CD1c-positive myeloid dendritic cell (primary cell): ENCODE data around the gene CCDC78.

ENCODE experiments used
- DNase-seq: peaks from one replicate; pipeline ENCODE4 v3.0.0-alpha.2; 2016; ENCODE audit errors: extremely low spot score

CCDC78 gene

GRCh38 chr16:739560-740458 lies 13.6 kb upstream of the CCDC78 start:
- DNase-seq: no peak

GRCh38 chr16:736936-737481 lies 10.8 kb upstream of the CCDC78 start:
- no peak for DNase-seq

GRCh38 chr16:735982-736453 lies 9.8 kb upstream of the CCDC78 start:
- DNase-seq: no peak

GRCh38 chr16:734981-735881 lies 9.0 kb upstream of the CCDC78 start:
- DNase-seq: no peak

GRCh38 chr16:734208-734980 lies 8.2 kb upstream of the CCDC78 start:
- no peak for DNase-seq

- DNase-seq: no peak
Measured at GRCh38 chr16:733382-734207, 7.4 kb upstream of the CCDC78 start.

GRCh38 chr16:732936-733335 lies 6.7 kb upstream of the CCDC78 start:
- no peak for DNase-seq

- DNase-seq: no peak
Measured at GRCh38 chr16:732332-732731, 6.1 kb upstream of the CCDC78 start.

- no peak for DNase-seq
Measured at GRCh38 chr16:730666-731509, 4.6 kb upstream of the CCDC78 start.

- DNase-seq: no peak
Measured at GRCh38 chr16:729768-730665, 3.8 kb upstream of the CCDC78 start.

GRCh38 chr16:728890-729744 lies 2.9 kb upstream of the CCDC78 start:
- DNase-seq: no peak

GRCh38 chr16:728131-728889 lies 2.1 kb upstream of the CCDC78 start:
- peak; percentile 80 for DNase-seq

- peak; percentile 58 for DNase-seq
Measured at GRCh38 chr16:727291-727977, 1.2 kb upstream of the CCDC78 start.

GRCh38 chr16:726188-726437 lies 130 bp downstream of the CCDC78 start:
- DNase-seq: no peak

GRCh38 chr16:725463-726187 lies 618 bp downstream of the CCDC78 start:
- no peak for DNase-seq

- no peak for DNase-seq
Measured at GRCh38 chr16:725041-725376, 1.2 kb downstream of the CCDC78 start.
